Caco-2 (cell line): ENCODE measurements around the gene PNLIPRP2. TPM values are rescaled to one million over a fixed set of nuclear protein-coding genes. Genes with fewer than 3 reads are reported as not detected.

Experiments used
- BruUV-seq: library from RNA; stranded (reverse); fragments of 400-500 nt; replicated peaks from 2 replicates; lab custom pipeline; 2021; lab: Mats Ljungman, UMichigan
- CTCF ChIA-PET: fragments of 300-600 bp; sonication (Branson Sonifier 250); formaldehyde crosslinking; loops from one replicate; lab custom pipeline; 2022; ENCODE audit warnings: antibody characterized with exemption; lab: Charles Lee
- POLR2A ChIA-PET: fragments of 300-600 bp; sonication (Branson Sonifier 250); formaldehyde crosslinking; loops from one replicate; lab custom pipeline; 2022; ENCODE audit warnings: antibody characterized with exemption; lab: Charles Lee
- DNase-seq, 2 experiments: peaks; one replicate each; pipeline versions ENCODE4 v3.0.0 to v3.0.0-alpha.2; 2020 to 2022
- H3K27me3 ChIP-seq: replicated peaks from 2 replicates; pipeline ENCODE4 v1.6.0; 2011; ENCODE audit warnings: low read length; ENCODE audit not compliant: control insufficient read depth, insufficient read depth
- H3K36me3 ChIP-seq: 2 replicates; pipeline ENCODE4 v1.5.1; 2011; ENCODE audit warnings: low read length; ENCODE audit not compliant: control insufficient read depth, insufficient read depth
- H3K4me1 ChIP-seq: fragments of 250-450 bp; sonication (Bioruptor Pico); 2 replicates; pipeline ENCODE4 v1.5.1; 2020; ENCODE audit warnings: mild to moderate bottlenecking
- H3K4me3 ChIP-seq: 2 replicates; pipeline ENCODE4 v1.5.1; 2011; ENCODE audit warnings: low read depth, mild to moderate bottlenecking, control low read depth, low read length
- H3K9me3 ChIP-seq: fragments of 250-450 bp; sonication (Bioruptor Pico); 2 replicates; pipeline ENCODE4 v1.5.1; 2020; ENCODE audit warnings: mild to moderate bottlenecking, moderate library complexity
- H3K27ac Mint-ChIP-seq: one replicate; pipeline ENCODE4 v1.8.0; 2022; ENCODE audit warnings: mixed read lengths; ENCODE audit not compliant: unreplicated experiment
- H3K27me3 Mint-ChIP-seq: one replicate; pipeline ENCODE4 v1.8.0; 2022; ENCODE audit warnings: mixed read lengths; ENCODE audit not compliant: insufficient read depth, unreplicated experiment
- H3K36me3 Mint-ChIP-seq: one replicate; pipeline ENCODE4 v1.8.0; 2022; ENCODE audit warnings: mild to moderate bottlenecking, mixed read lengths; ENCODE audit not compliant: insufficient read depth, unreplicated experiment
- H3K4me1 Mint-ChIP-seq: one replicate; pipeline ENCODE4 v1.8.0; 2022; ENCODE audit warnings: low read depth, mixed read lengths; ENCODE audit not compliant: unreplicated experiment
- H3K4me3 Mint-ChIP-seq: one replicate; pipeline ENCODE4 v1.8.0; 2022; ENCODE audit warnings: mild to moderate bottlenecking, moderate library complexity, mixed read lengths; ENCODE audit not compliant: unreplicated experiment
- H3K9me3 Mint-ChIP-seq: one replicate; pipeline ENCODE4 v1.8.0; 2022; ENCODE audit warnings: mixed read lengths; ENCODE audit not compliant: unreplicated experiment
- CTCF ChIP-seq, 2 experiments: fragments of 200-600 bp in 1 of 2; IDR thresholded peaks; 1 replicate in 1 of 2; 2 replicates in 1 of 2; pipeline versions ENCODE4 v1.5.1 to v1.8.0; 2011 to 2022; ENCODE audit warnings: antibody characterized with exemption in 1 of 2, control low read depth in 1 of 2, inconsistent platforms in 1 of 2, low read depth in 1 of 2, low read length in 1 of 2, mild to moderate bottlenecking in 1 of 2, moderate library complexity in 1 of 2; ENCODE audit not compliant: insufficient read depth in 1 of 2, severe bottlenecking in 1 of 2, unreplicated experiment in 1 of 2
- intact Hi-C: fragments of 100-400 bp; cut with micrococcal nuclease; formaldehyde crosslinking; loops from one replicate; pipeline ENCODE4 v1.10.0; 2022; ENCODE audit not compliant: unreplicated experiment
- total RNA-seq: library from RNA; stranded (reverse); gene quantifications from 2 replicates; pipeline ENCODE4 v1.2.3, GENCODE V29; 2022

PNLIPRP2 gene
- total RNA-seq, 1 experiment from 2014 or later = 1.00 TPM

- ChIA-PET POLR2A (no interaction called here), CTCF (interaction anchor here (0.5 kb wide), 1 partner anchor 193 kb away, joined by 3 read pairs; no protein-coding TSS in a partner anchor)
- H3K4me3 ChIP-seq = no peak overlapping the region
- intact Hi-C loops = no loop called here
- H3K4me1 Mint-ChIP-seq = peaks cover 8% of the 10 kb centered on the region
- H3K27ac Mint-ChIP-seq = no peak overlapping the region
- no peak for TF ChIP-seq CTCF (IDR thresholded peaks at IDR 0.05; ENCODE audit: insufficient read depth in 1 of 2, low read depth in 1 of 2, low read length in 1 of 2, severe bottlenecking in 1 of 2, unreplicated experiment in 1 of 2)
- H3K9me3 ChIP-seq = no peaks in the 10 kb centered on the region
- H3K9me3 Mint-ChIP-seq = no peaks in the 10 kb centered on the region
- no peak overlapping the region for H3K4me3 Mint-ChIP-seq
- H3K4me1 ChIP-seq = peaks cover 16% of the 10 kb centered on the region; the same call in 1 of the 2 replicates
- no TSS peak for BruUV-seq
- DNase-seq = no peak
- no peaks in the 10 kb centered on the region for H3K36me3 ChIP-seq
- H3K27me3 ChIP-seq = no peaks in the 10 kb centered on the region
- no peaks in the 10 kb centered on the region for H3K36me3 Mint-ChIP-seq
- H3K27me3 Mint-ChIP-seq = no peaks in the 10 kb centered on the region
These were observed 27.5 kb upstream of the PNLIPRP2 start for GRCh38 chr10:116593139-116593740.

GRCh38 chr10:116594525-116595035 is 26.2 kb upstream of the PNLIPRP2 start:
- intact Hi-C loops = no loop called here
- no peak for DNase-seq
- Histone ChIP-seq H3K36me3 (no peaks in the 10 kb centered on the region), H3K4me1 (peaks cover 14% of the 10 kb centered on the region; the same call in 1 of the 2 replicates), H3K9me3 (no peaks in the 10 kb centered on the region), H3K4me3 (no peak overlapping the region), H3K27me3 (no peaks in the 10 kb centered on the region)
- no peak overlapping the region for H3K4me3 Mint-ChIP-seq
- H3K27ac Mint-ChIP-seq = no peak overlapping the region
- TF ChIP-seq CTCF (IDR thresholded peaks at IDR 0.05; ENCODE audit: insufficient read depth in 1 of 2, low read depth in 1 of 2, low read length in 1 of 2, severe bottlenecking in 1 of 2, unreplicated experiment in 1 of 2) = no peak
- ChIA-PET POLR2A (no interaction called here), CTCF (no interaction called here)
- no peaks in the 10 kb centered on the region for H3K36me3 Mint-ChIP-seq
- peaks cover 8% of the 10 kb centered on the region for H3K4me1 Mint-ChIP-seq
- H3K9me3 Mint-ChIP-seq = no peaks in the 10 kb centered on the region
- H3K27me3 Mint-ChIP-seq = no peaks in the 10 kb centered on the region
- no TSS peak for BruUV-seq

- Mint-ChIP-seq H3K4me1 (no peaks in the 10 kb centered on the region), H3K36me3 (no peaks in the 10 kb centered on the region), H3K27ac (no peak overlapping the region), H3K27me3 (no peaks in the 10 kb centered on the region), H3K9me3 (no peaks in the 10 kb centered on the region), H3K4me3 (no peak overlapping the region)
- H3K4me1 ChIP-seq = 0 out of 2 replicates have a peak, but pooled peaks cover under 1% of the 10 kb centered on the region
- no peaks in the 10 kb centered on the region for H3K9me3 ChIP-seq
- no peaks in the 10 kb centered on the region for H3K27me3 ChIP-seq
- DNase-seq = no peak
- no peaks in the 10 kb centered on the region for H3K36me3 ChIP-seq
- H3K4me3 ChIP-seq = no peak overlapping the region
- no TSS peak for BruUV-seq
- TF ChIP-seq CTCF (IDR thresholded peaks at IDR 0.05; ENCODE audit: insufficient read depth in 1 of 2, low read depth in 1 of 2, low read length in 1 of 2, severe bottlenecking in 1 of 2, unreplicated experiment in 1 of 2) = no peak
- intact Hi-C loops = no loop called here
- CTCF ChIA-PET = no interaction called here
- POLR2A ChIA-PET = no interaction called here
These were observed 24.7 kb upstream of the PNLIPRP2 start for GRCh38 chr10:116596062-116596461.
